IgD-negative memory B cell (primary cell): ENCODE measurements around the gene OR2T3. TPM values are rescaled to one million over a fixed set of nuclear protein-coding genes. Genes with fewer than 3 reads are reported as not detected.
"Not testable (repeated sequence)": the region's sequence is repeated elsewhere in the genome, so short reads cannot be mapped to it uniquely, and the experiment has no call there.

Experiments used
- H3K27ac Mint-ChIP-seq, 3 donors: one replicate each; pipeline ENCODE4 v1.8.0; 2020 to 2022; ENCODE audit warnings: mild to moderate bottlenecking in 3 of 3, mixed read lengths in 3 of 3, moderate library complexity in 1 of 3
- H3K27me3 Mint-ChIP-seq: one replicate; pipeline ENCODE4 v1.8.0; 2021; ENCODE audit warnings: mixed read lengths
- H3K36me3 Mint-ChIP-seq: one replicate; pipeline ENCODE4 v1.8.0; 2020; ENCODE audit warnings: mild to moderate bottlenecking, mixed read lengths
- H3K4me1 Mint-ChIP-seq, 3 donors: one replicate each; pipeline ENCODE4 v1.8.0; 2020 to 2022; ENCODE audit warnings: mixed read lengths in 3 of 3, mild to moderate bottlenecking in 1 of 3
- H3K4me3 Mint-ChIP-seq, 4 donors: one replicate each; pipeline ENCODE4 v1.8.0; 2020 to 2022; ENCODE audit warnings: mild to moderate bottlenecking in 4 of 4, mixed read lengths in 4 of 4, moderate library complexity in 3 of 4
- H3K9me3 Mint-ChIP-seq, 3 donors: one replicate each; pipeline ENCODE4 v1.8.0; 2020 to 2021; ENCODE audit warnings: mixed read lengths in 3 of 3, mild to moderate bottlenecking in 1 of 3
- polyA plus RNA-seq: library from polyadenylated mRNA; unstranded; fragments of 300-500 nt; fragmentation: Illumina TruSeq; gene quantifications from one replicate; pipeline ENCODE4 v1.2.3, GENCODE V29; 2021

Gene OR2T3, protein sequence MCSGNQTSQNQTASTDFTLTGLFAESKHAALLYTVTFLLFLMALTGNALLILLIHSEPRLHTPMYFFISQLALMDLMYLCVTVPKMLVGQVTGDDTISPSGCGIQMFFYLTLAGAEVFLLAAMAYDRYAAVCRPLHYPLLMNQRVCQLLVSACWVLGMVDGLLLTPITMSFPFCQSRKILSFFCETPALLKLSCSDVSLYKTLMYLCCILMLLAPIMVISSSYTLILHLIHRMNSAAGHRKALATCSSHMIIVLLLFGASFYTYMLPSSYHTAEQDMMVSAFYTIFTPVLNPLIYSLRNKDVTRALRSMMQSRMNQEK
- polyA plus RNA-seq, result not detected

DNA sequence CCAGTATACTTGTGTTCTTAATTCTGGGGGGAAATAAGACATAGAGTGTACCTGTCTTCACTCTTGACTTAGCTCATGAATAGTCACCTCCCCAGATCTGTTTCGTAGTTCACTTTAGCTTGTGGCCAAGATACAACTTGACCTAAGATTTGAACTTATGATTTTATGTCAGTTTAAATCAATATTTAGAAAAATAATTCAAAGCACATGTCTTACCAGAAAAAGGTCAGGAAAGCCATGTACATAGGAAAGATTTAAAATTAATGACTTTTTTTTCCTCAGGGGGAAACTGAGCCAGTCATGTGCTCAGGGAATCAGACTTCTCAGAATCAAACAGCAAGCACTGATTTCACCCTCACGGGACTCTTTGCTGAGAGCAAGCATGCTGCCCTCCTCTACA, at the start of gene OR2T3:
Gene OR2T3, plus strand, starts transcription at position 301 of the 400 bp plus-strand sequence. Its CDS starts 0 bp downstream, at position 301.
- not testable (repeated sequence) for H3K27ac Mint-ChIP-seq, H3K4me1 Mint-ChIP-seq, H3K9me3 Mint-ChIP-seq, H3K36me3 Mint-ChIP-seq, H3K27me3 Mint-ChIP-seq
- H3K4me3 Mint-ChIP-seq, result peak within 1 kb of the TSS in 1 of 4 donors; percentile 65

DNA sequence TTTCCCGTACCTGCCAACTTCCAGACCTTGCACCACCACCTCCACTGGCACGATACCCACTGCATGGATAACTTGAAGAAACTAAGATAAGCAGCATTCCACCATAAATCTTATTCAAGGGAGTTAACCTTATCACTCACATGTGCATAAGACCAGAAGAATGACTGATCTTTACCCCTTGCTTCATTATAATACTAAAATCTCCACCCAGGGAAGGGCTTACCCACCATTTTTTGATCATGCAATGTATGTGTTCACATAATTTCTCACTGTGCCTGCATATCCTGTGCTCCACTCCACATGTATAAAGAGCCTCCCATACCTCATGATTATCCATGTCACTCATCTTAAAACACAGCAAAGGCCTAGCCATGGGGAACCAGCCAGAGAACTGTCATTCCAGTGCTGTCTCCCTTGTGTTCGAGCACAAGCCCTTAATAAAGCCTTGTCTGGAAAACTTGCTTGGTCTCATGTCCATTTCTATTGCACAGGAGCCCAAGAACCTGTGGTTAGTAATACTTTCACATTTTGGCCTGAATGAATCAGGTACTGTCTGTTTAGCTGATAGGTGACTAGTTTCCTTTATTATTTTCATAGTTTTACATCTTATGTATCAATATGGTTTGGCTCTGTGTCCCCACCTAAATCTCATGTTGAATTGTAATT, 45.5 kb upstream of the OR2T3 start:
- Mint-ChIP-seq H3K4me3 (peak overlapping the region in 2 of 4 donors; percentile 44 to 69), H3K9me3 (peaks cover 0 to 11% (median 0%) of the 10 kb centered on the region in 3 donors), H3K27ac (peak overlapping the region; percentile 79 to 90 (median 85)), H3K4me1 (peaks cover 15 to 24% (median 22%) of the 10 kb centered on the region in 3 donors)
- H3K36me3 Mint-ChIP-seq, H3K27me3 Mint-ChIP-seq: not testable (repeated sequence)

DNA sequence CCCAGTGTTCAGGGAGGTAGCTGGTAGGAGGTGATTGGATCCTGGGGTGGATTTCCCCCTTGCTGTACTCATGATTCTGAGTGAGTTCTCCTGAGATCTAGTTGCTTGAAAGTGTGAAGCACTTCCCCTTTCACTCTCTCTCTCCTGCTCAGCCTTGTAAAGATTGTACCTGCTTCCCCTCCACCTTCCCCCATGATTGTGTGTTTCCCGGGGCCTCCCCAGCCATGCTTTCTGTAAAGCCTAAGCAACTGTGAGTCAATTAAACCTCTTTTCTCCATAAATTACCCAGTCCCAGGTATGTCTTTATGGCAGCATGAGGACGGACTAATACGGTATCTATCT, 45.0 kb upstream of the OR2T3 start:
- Mint-ChIP-seq H3K4me1 (peaks cover 15 to 26% (median 24%) of the 10 kb centered on the region in 3 donors), H3K4me3 (peak overlapping the region in 2 of 4 donors; percentile 44 to 69), H3K27ac (peak overlapping the region; percentile 79 to 90 (median 85))
- not testable (repeated sequence) for H3K27me3 Mint-ChIP-seq, H3K36me3 Mint-ChIP-seq, H3K9me3 Mint-ChIP-seq

DNA sequence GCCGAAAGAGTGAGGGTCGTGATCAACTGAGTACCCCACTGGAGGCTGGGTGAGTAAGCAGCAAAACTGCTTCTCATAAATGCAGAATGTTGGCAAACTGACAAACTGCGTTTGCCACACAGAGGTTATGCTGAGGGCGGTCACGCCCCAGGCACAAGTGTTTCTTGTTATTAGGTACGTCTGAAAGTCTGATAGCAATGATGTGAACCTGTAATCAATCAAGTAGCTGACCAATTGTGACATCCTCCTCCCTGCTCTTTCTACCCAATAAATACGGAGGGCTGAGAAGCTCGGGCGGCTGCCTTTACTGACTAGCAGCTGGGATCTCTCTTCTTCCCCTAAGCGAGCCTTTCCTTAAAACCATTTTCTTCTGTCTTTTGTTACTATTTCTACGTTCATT, 41.5 kb upstream of the OR2T3 start:
- Mint-ChIP-seq H3K4me3 (peak overlapping the region in 2 of 4 donors; percentile 55 to 82), H3K27ac (peak overlapping the region in 2 of 3 donors; percentile 87 to 94), H3K4me1 (peaks cover 15 to 31% (median 24%) of the 10 kb centered on the region in 3 donors)
- H3K27me3 Mint-ChIP-seq, H3K36me3 Mint-ChIP-seq, H3K9me3 Mint-ChIP-seq: not testable (repeated sequence)

DNA sequence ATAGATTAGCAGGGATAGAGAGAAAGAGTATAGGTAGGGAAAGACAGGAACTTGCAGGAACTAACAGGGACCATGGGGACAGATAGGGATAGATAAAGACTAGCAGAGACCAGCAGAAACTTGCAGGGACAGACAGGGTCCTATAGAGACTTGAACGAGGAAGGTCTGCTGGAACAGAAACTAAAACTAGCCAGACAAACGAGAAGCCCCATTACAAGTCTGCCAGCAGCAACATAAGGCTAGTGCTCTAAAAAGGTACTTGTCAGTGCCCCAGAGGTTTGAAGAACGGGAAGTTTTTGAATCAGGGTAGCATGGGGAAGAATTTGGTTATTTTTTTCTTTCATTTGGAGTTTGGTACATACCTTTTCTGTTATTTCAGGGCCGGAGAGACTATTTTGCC, 41.0 kb upstream of the OR2T3 start:
- Mint-ChIP-seq H3K4me3 (peak overlapping the region in 3 of 4 donors; percentile 55 to 82 (median 63)), H3K27ac (peak overlapping the region; percentile 1 to 94 (median 87)), H3K4me1 (peaks cover 15 to 31% (median 24%) of the 10 kb centered on the region in 3 donors)
- H3K27me3 Mint-ChIP-seq, H3K9me3 Mint-ChIP-seq, H3K36me3 Mint-ChIP-seq: not testable (repeated sequence)

DNA sequence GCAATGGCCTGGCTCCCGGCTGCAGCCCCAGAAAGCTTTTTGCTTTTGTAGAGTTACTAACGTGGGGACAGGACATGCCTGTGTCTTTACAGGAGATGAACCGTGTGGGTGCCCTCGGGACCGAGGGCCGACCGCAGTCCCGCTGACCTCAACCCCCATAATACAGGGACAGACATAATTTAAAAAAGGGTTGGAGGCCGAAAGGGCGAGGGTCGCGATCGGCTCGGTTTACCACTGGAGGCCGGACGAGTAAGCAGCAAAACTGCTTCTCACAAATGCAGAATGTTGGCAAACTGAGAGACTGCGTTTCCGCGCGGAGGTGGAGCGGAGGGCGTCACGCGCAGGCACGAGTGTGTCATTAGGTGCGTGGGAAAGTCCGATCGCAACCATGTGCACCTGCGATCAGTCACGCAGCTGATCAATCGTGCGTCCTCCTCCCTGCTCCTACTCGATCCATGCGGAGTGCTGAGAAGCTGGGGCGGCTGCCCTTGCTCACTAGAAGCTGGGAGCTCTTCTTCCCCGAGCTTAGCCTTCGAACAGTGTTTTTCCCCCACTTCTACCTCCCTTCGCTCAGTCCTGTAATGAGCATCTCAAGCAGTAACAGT, 39.2 kb upstream of the OR2T3 start:
- not testable (repeated sequence) for H3K4me3 Mint-ChIP-seq, H3K27ac Mint-ChIP-seq, H3K36me3 Mint-ChIP-seq, H3K27me3 Mint-ChIP-seq, H3K9me3 Mint-ChIP-seq
- peaks cover 9 to 19% (median 13%) of the 10 kb centered on the region in 3 donors for H3K4me1 Mint-ChIP-seq

DNA sequence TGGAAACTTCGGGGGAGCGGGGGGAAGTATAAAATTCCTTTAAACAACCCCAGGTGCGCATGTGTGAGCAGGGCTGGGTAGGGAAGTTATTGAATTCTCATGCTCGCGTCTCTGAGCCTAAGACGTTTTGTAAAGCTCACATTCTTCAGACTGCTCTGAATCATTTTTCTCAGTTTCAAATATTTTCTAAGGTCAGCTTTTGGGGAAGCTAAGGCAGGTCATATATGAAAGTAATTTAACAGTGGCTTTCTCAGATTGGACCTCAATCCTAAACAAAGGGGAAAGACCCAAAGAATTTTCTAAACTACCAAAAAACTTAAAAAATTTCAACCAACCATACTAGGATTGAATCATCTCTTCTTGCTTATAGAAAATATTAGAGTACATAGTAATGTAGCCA, 38.2 kb upstream of the OR2T3 start:
- H3K27ac Mint-ChIP-seq, result peak overlapping the region in 1 of 3 donors; percentile 47
- not testable (repeated sequence) for H3K27me3 Mint-ChIP-seq, H3K4me3 Mint-ChIP-seq, H3K36me3 Mint-ChIP-seq, H3K9me3 Mint-ChIP-seq
- H3K4me1 Mint-ChIP-seq, result peaks cover 9 to 19% (median 10%) of the 10 kb centered on the region in 3 donors

DNA sequence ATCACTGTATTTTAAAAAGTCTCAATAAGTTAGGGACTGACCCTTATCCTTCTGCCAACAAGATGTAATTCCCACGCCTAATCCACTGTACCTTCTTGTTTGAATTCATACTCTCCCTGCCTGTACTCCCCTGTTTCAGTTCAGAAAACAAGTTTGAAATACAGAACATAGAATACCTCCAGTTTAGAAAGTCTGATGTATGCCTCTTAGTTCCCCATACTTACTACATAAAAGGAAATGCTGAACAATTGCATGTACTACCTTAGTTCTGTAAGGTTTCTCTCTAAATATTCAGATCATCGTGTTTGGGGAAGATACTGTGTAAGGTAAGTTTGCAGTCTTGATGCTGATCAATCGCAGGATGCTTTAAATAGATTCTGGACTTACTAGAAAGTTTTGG, 36.8 kb upstream of the OR2T3 start:
- not testable (repeated sequence) for H3K27me3 Mint-ChIP-seq, H3K9me3 Mint-ChIP-seq, H3K4me3 Mint-ChIP-seq, H3K27ac Mint-ChIP-seq, H3K36me3 Mint-ChIP-seq
- peaks cover 9 to 15% (median 10%) of the 10 kb centered on the region in 3 donors for H3K4me1 Mint-ChIP-seq

DNA sequence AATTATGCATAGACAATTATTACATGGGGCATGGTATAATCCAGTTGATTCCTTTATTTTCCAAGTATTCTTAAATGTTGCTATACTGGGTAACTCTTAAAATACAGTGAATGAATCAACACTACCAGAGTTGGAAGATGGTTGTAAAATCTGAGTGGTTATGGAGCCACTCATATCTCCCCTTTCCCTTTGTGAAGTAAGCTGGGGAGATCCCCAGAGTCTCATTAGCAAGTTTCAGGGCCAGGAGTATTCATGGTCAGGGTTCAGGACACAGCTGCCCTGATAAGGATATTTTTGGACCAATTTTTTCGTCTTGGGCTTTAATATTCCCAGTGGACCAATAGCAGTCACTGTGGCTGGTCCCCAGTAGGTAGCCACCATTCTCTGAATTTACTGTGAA, 34.5 kb upstream of the OR2T3 start:
- H3K9me3 Mint-ChIP-seq, H3K4me1 Mint-ChIP-seq, H3K36me3 Mint-ChIP-seq, H3K27me3 Mint-ChIP-seq, H3K4me3 Mint-ChIP-seq, H3K27ac Mint-ChIP-seq: not testable (repeated sequence)

DNA sequence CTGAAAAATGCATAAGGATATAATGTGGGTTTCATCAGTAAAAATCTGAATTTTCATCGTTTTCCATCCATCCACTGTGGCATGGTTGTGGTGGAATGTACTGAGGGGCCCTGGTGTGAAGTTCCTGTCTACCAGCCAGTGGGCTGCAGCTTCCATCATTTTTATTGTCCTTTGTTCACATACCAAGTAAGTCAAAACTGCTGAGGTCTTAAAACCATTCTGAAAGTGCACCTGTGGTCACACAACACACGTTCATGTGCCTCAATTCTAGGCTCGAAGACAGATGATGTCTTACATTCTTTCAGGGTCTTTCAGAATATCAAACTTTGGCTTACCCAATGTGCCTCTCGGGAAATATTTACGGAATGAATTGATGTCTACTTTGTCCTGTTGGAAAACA, 33.9 kb upstream of the OR2T3 start:
- not testable (repeated sequence) for H3K27ac Mint-ChIP-seq, H3K4me1 Mint-ChIP-seq, H3K27me3 Mint-ChIP-seq, H3K4me3 Mint-ChIP-seq, H3K9me3 Mint-ChIP-seq, H3K36me3 Mint-ChIP-seq

DNA sequence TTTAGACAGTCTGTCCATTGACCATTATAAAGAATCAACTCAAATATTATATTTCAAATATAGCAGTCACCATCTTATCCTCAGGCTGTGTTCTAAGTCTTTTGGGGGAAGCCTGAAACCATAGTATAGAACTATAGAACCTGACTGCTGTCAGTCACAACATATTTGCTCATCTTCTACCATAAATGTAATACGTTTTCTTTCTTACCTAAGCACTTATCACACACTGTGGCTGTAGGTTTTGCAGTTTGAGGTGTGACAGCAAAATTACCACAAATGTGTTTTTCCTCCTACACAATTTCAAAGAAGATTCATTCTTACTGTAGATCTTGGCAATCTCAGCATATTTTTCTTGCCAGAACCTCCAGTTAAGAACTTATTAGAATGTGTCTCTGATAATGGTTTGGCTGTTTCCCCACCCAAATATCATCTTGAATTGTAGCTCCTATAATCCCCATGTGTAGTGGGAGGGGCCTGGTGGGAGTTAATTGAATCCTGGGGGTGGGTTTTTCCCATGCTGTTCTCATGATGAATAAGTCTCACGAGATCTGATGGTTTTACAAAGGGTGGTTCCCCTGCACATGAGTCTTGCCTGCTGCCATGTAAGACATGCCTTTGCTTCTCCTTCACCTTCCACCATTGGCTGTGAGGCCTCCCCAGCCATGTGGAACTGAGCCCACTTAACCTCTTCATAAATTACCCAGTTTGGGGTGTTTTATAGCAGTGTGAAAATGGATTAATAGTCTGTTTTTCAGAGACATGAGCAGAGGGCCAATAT, 30.5 kb upstream of the OR2T3 start:
- not testable (repeated sequence) for H3K36me3 Mint-ChIP-seq, H3K9me3 Mint-ChIP-seq
- peaks cover 14 to 25% (median 22%) of the 10 kb centered on the region in 3 donors for H3K4me1 Mint-ChIP-seq

DNA sequence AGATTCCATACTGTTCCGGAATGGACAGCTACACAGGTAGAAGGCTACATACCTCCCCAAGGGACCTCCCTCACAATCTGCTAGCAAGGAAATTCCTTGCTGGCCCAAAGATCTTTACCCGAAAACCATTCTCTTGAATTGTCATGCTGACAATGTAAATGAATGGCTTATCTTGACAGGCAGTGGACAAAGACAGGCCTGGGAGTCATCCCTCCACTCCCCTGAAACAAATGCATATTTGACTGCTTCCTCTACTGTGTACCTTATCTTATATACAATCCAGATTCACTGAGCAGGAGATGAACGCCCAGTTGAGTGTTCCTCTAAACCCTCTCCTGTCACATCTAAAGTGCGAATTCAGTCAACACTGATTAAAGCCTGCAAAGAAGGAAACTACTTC, 28.5 kb upstream of the OR2T3 start:
- peak overlapping the region in 1 of 3 donors; percentile 14 for H3K27ac Mint-ChIP-seq
- peaks cover 16 to 28% (median 24%) of the 10 kb centered on the region in 3 donors for H3K4me1 Mint-ChIP-seq
- not testable (repeated sequence) for H3K9me3 Mint-ChIP-seq, H3K36me3 Mint-ChIP-seq, H3K4me3 Mint-ChIP-seq, H3K27me3 Mint-ChIP-seq

More for the DNA sequence above, 30.5 kb upstream of the OR2T3 start:
- not testable (repeated sequence) for H3K4me3 Mint-ChIP-seq, H3K27ac Mint-ChIP-seq, H3K27me3 Mint-ChIP-seq

DNA sequence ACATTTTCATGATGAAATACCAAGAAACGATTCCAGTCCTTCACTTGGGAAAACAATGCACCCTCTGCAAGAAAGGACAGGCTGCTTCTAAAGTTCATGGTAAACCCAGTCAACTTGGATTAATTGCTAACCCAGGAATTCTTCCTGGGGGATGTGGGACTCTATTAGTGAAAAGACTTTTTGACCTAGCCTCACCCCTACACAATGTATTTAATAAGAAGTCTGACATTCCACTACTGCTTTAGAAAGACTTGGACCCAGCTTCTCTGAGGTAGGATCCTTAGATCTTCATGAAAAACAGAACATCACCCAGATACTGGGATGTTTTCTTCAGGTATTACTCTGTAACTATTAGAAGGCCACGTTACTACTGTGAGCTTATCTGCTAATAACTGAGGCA, 27.8 kb upstream of the OR2T3 start, which contains the start of gene OR2T2:
Gene OR2T2, plus strand, starts transcription at position 239 of the 400 bp plus-strand sequence. CDS start 7,161 bp downstream, outside the sequence.
- not testable (repeated sequence) for H3K9me3 Mint-ChIP-seq, H3K36me3 Mint-ChIP-seq, H3K27me3 Mint-ChIP-seq
- H3K4me3 Mint-ChIP-seq, result peak within 1 kb of the TSS in 2 of 4 donors; percentile 64 to 75
- H3K27ac Mint-ChIP-seq, result peak within 1 kb of the TSS in 2 of 3 donors; percentile 48 to 67
- peaks cover 17 to 32% (median 30%) of the 10 kb centered on the region in 3 donors for H3K4me1 Mint-ChIP-seq

DNA sequence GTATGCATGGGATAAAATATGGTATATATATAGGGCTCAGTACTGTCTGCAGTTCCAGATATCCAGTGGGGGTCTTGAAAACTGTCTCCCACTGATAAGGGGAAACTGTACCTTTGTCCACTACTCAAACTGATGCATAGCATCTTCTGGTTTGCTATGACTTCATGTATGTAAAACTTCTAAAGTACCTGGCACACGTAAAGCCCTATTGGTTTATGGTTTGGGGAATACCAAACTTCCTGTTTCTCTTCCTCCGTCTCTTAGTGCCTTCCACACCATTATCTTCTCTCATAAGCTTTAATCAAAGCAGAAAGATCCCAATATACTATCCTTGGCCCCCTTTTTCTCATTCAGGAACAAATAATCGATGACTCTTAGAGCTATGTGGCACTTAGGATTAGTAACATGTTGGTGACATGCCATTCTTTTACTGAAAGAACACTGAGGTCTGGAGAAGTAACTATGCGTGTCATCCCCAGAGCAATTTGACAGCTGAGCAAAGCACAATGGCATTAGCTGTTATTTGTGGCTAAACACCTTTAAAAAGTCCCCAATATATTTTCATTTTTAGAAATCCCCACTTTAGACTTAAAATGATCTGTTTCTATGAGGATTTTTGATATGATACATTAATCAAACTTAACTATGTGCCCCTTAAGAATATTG, 24.6 kb upstream of the OR2T3 start:
- peaks cover 16 to 30% (median 30%) of the 10 kb centered on the region in 3 donors for H3K4me1 Mint-ChIP-seq
- not testable (repeated sequence) for H3K4me3 Mint-ChIP-seq, H3K27ac Mint-ChIP-seq, H3K9me3 Mint-ChIP-seq, H3K27me3 Mint-ChIP-seq, H3K36me3 Mint-ChIP-seq
